Measurements from ENCODE around the gene ZC3H7A. TPM values are rescaled to one million over a fixed set of nuclear protein-coding genes. Genes with fewer than 3 reads are reported as not detected.

ZC3H7A gene
- total RNA-seq, 1 experiment from 2014 or later, result 20.5 TPM

DNA sequence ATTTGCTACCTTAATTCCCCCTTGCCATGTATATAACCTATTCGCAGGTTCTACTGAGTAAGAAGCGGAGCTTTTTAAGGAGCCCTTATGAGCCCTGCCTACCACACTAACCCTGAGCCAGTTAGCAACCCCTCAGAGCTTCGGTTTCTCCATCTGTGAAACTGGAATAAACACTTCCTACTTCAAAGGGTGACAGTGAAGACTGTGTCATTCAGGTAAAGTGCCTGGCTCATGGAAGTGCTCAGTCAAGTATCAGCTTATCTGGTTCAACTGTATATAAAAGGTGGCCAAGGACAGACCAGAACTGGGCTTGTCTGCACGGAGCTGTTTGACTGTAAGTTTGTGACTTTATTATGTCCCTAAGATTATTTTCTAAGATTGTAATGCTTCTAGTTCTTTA lies 85.4 kb downstream of the ZC3H7A start:
- DNase-seq (ENCODE audit: extremely low read depth, low read depth), result no peak

DNA sequence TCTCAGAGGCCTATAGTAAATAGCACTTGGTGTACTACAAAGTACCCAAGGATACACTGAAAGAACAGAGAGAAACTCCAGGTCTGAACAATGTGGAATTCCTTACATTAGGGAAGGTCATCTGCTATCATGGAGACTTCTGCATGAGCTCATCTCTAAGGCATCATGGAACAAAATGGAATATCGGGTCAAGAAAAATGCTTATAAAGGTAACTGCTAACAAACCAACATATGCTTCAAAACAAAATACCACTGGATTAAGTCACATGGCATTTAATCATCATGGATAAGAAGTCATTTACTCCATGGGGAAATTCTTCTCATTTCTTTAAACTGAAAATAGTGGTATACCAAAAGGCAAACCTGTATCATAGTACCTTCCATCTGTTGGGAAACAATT lies 88.6 kb downstream of the ZC3H7A start:
- no peak for DNase-seq (ENCODE audit: extremely low read depth, low read depth)

DNA sequence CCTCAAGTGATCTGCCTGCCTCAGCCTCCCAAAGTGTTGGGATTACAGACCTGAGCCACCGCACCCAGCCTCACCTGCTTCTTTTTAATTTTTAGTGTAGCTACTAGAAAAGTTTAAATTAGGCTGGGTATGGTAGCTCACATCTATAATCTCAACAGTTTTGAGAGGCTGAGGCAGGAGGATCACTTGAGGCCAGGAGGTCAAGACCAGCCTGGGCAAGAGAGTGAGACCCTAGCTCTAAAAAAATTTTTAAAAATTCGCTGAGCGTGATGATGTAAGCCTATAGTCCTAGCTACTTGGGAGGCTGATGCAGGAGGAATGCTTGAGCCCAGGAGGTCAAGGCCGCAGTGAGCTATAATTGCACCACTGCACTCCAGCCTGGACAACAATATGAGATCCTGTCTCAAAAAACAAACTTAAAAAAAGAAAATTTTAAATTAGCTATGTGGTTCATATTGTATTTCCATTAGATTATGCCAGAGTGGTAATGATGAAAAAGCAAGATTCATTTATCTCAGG lies 89.3 kb downstream of the ZC3H7A start:
- no peak for DNase-seq (ENCODE audit: extremely low read depth, low read depth)

DNA sequence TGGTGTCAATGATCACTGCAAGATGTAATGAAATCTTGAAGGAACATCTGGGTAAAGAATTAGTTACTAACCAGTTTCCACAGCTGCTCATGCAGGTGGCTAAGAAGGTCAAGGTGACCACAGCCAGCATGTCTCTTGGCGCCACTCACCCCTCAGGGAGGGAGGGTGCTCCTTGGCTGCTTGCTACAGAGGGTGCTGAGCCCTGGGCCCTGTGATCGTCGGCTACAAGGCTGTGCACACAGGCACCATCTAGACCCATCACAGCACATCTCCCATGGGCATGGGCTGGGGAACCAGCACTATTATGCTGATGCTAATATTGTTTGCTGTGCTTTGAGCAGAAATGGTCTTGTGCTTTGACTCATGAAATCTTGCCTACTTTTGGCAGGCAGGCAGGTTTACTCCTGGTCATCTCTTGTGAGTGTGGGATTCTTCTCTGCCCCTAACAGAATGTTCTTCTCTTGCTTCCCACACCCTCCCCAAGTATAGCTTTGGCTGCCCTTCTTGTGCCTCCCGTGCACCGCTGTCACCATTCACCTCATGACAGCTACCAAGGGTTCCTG lies 90.8 kb downstream of the ZC3H7A start:
- DNase-seq (ENCODE audit: extremely low read depth, low read depth), result no peak

DNA sequence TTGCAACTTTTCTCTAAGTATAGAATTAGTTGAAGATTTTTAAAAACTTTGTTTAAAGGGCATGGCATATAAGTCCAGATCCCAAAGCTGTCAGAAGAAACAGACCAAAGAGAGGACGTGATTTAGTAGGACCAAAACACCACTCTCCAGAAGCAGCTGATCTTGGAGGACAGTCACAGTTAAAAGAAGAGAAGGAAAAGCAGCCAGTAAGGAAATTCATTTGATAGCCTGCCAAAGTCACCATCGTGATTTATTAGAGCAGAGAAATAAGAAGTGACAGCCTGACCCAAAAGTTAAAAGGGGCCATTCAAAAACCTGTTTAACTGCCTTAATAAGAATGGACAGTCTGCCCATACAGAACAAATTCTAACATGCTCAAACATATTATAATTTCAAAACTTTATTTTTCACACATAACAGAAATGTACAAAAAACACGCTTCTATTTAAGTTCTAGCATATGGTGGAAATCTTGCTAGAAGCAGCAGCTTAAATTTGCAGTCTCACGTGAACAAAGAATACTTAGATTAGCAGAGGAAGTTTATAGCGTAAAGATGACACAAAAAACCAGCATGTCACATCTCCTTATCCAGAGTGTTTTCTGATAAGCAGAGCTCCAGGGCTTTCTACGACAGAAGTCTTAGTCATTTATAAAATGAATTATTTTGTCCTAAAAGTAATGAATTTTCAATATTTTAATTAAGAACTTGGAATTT lies 91.6 kb downstream of the ZC3H7A start:
- no peak for DNase-seq (ENCODE audit: extremely low read depth, low read depth)

Small RNA genes within 50 kb of the gene (small RNA-seq; reads per million reads assigned to genes)
- 0 reads per million in 2 experiments for gene RF00017

Other genes with a start within 250 kb of the ZC3H7A start
- 58.2 and 63.5 TPM in 2 replicates for gene LITAF, start 210.3 kb downstream of the ZC3H7A start, total RNA-seq (2014; rRNA removed; shearing (Covaris generic))
- gene SNN, start 128.8 kb downstream of the ZC3H7A start, total RNA-seq (2014; rRNA removed; shearing (Covaris generic)), result 2.0 and 2.3 TPM in 2 replicates
- 30.2 and 32.9 TPM in 2 replicates for gene TXNDC11, start 54.4 kb downstream of the ZC3H7A start, total RNA-seq (2014; rRNA removed; shearing (Covaris generic))
- 445 and 524 TPM in 2 replicates for gene RSL1D1, start 54.3 kb upstream of the ZC3H7A start, total RNA-seq (2014; rRNA removed; shearing (Covaris generic))
- gene GSPT1, start 118.7 kb upstream of the ZC3H7A start, total RNA-seq (2014; rRNA removed; shearing (Covaris generic)), result 114 and 120 TPM in 2 replicates
- 5.5 and 8.1 TPM in 2 replicates for gene NPIPB2, start 144.8 kb upstream of the ZC3H7A start, total RNA-seq (2014; rRNA removed; shearing (Covaris generic))
- not detected in 2 replicates for gene TNFRSF17, start 168.0 kb upstream of the ZC3H7A start, total RNA-seq (2014; rRNA removed; shearing (Covaris generic))
- 3.8 and 4.5 TPM in 2 replicates for gene SNX29, start 179.5 kb upstream of the ZC3H7A start, total RNA-seq (2014; rRNA removed; shearing (Covaris generic))

Measured in NCI-H460 (cell line).